H1 (cell line): ENCODE data around the gene NDUFS4. TPM values are rescaled to one million over a fixed set of nuclear protein-coding genes. Genes with fewer than 3 reads are reported as not detected.

Experiments
- CTCF ChIA-PET: fragments of 300-600 bp; sonication (Branson Sonifier 250); formaldehyde crosslinking; loops from one replicate; lab custom pipeline; 2021; ENCODE audit not compliant: partially characterized antibody; lab: Charles Lee
- POLR2A ChIA-PET: fragments of 300-600 bp; sonication (Branson Sonifier 250); formaldehyde crosslinking; loops from one replicate; lab custom pipeline; 2021; ENCODE audit warnings: inconsistent platforms; ENCODE audit not compliant: partially characterized antibody; lab: Charles Lee
- DNase-seq, 2 experiments: peaks; one replicate each; pipeline versions ENCODE4 v3.0.0 to v3.0.0-alpha.2; 2010 to 2022; ENCODE audit warnings: low spot score in 2 of 2, low read depth in 1 of 2, mixed read lengths in 1 of 2
- FAIRE-seq: peaks from 2 replicates; lab custom pipeline; 2011; peaks lifted over from hg19 to GRCh38; lab: Jason Lieb, UNC
- H2AFZ ChIP-seq: 2 replicates; pipeline ENCODE4 v1.8.1; 2012; ENCODE audit warnings: low read length, inconsistent platforms
- H2AK5ac ChIP-seq: 2 replicates; pipeline ENCODE4 v1.6.1; 2013; ENCODE audit warnings: low read depth, low read length
- H2BK120ac ChIP-seq: replicated peaks from 2 replicates; pipeline ENCODE3; 2013; ENCODE audit warnings: low read depth, low read length, inconsistent platforms
- H2BK12ac ChIP-seq: 2 replicates; pipeline ENCODE4 v1.6.1; 2013; ENCODE audit warnings: low read depth, low read length
- H2BK15ac ChIP-seq: 2 replicates; pipeline ENCODE4 v1.6.1; 2013; ENCODE audit warnings: low read length
- H2BK20ac ChIP-seq: 2 replicates; pipeline ENCODE4 v1.6.1; 2013; ENCODE audit warnings: low read length
- H2BK5ac ChIP-seq: 2 replicates; pipeline ENCODE4 v1.6.1; 2013; ENCODE audit warnings: low read depth, low read length
- H3K14ac ChIP-seq: 2 replicates; pipeline ENCODE4 v1.6.1; 2013; ENCODE audit warnings: inconsistent platforms; ENCODE audit not compliant: insufficient read length
- H3K18ac ChIP-seq: 2 replicates; pipeline ENCODE4 v1.6.1; 2013; ENCODE audit warnings: low read length; ENCODE audit errors: extremely low read depth
- H3K23ac ChIP-seq: 2 replicates; pipeline ENCODE4 v1.6.1; 2013; ENCODE audit warnings: inconsistent platforms; ENCODE audit not compliant: insufficient read length
- H3K23me2 ChIP-seq: 2 replicates; pipeline ENCODE4 v1.6.1; 2013; ENCODE audit warnings: low read depth, low read length
- H3K27ac ChIP-seq: 2 replicates; pipeline ENCODE4 v1.6.1; 2011; ENCODE audit warnings: low read depth, low read length, inconsistent platforms
- H3K27me3 ChIP-seq, 4 experiments: replicated peaks in 1 of 4; 1 replicate in 1 of 4; 2 replicates in 3 of 4; pipeline versions ENCODE4 v1.6.1 to v1.8.1; 2011 to 2013; ENCODE audit warnings: low read length in 3 of 4, mild to moderate bottlenecking in 3 of 4, inconsistent platforms in 2 of 4, mixed read lengths in 2 of 4, moderate library complexity in 1 of 4; ENCODE audit not compliant: control insufficient read depth in 3 of 4, insufficient read depth in 3 of 4; ENCODE audit errors: extremely low read depth in 1 of 4
- H3K36me3 ChIP-seq, 4 experiments: 2 replicates each; pipeline versions ENCODE4 v1.6.1 to v1.8.1; 2011 to 2013; ENCODE audit warnings: mild to moderate bottlenecking in 4 of 4, low read length in 3 of 4, moderate library complexity in 2 of 4, control low read depth in 1 of 4, inconsistent platforms in 1 of 4; ENCODE audit not compliant: insufficient read depth in 4 of 4, control insufficient read depth in 2 of 4
- H3K4ac ChIP-seq: replicated peaks from 2 replicates; pipeline ENCODE3; 2013; ENCODE audit warnings: low read length, low read depth, mixed read lengths, inconsistent platforms; ENCODE audit not compliant: insufficient read length
- H3K4me1 ChIP-seq, 4 experiments: replicated peaks in 1 of 4; 1 replicate in 1 of 4; 2 replicates in 3 of 4; pipeline versions ENCODE4 v1.6.1 to v1.8.1; 2011 to 2013; ENCODE audit warnings: low read length in 3 of 4, inconsistent platforms in 2 of 4, mixed read lengths in 1 of 4; ENCODE audit not compliant: insufficient read depth in 4 of 4, control insufficient read depth in 3 of 4
- H3K4me2 ChIP-seq, 2 experiments: 2 replicates each; pipeline versions ENCODE4 v1.6.1 to v1.8.1; 2011 to 2013; ENCODE audit warnings: low read depth in 2 of 2, low read length in 2 of 2, control low read depth in 1 of 2, inconsistent platforms in 1 of 2, mild to moderate bottlenecking in 1 of 2; ENCODE audit not compliant: insufficient read depth in 1 of 2
- H3K4me3 ChIP-seq, 4 experiments: fragments of 200-600, 300-600 bp in 1 of 4; sonication (generic), shearing (Covaris generic), sonication (Bioruptor Twin) in 1 of 4; 2 replicates each; pipeline versions ENCODE4 v1.5.1 to v1.8.1; 2011 to 2016; ENCODE audit warnings: low read length in 4 of 4, low read depth in 3 of 4, control low read depth in 2 of 4, inconsistent platforms in 2 of 4, mild to moderate bottlenecking in 2 of 4, mixed read lengths in 1 of 4, moderate library complexity in 1 of 4; ENCODE audit not compliant: insufficient read depth in 2 of 4; ENCODE audit errors: extremely low read depth in 1 of 4
- H3K56ac ChIP-seq: replicated peaks from 2 replicates; pipeline ENCODE3; 2013; ENCODE audit warnings: low read depth, mild to moderate bottlenecking, mixed read lengths, low read length, inconsistent platforms; ENCODE audit not compliant: insufficient read length
- H3K79me1 ChIP-seq: 2 replicates; pipeline ENCODE4 v1.6.1; 2013; ENCODE audit warnings: low read depth, low read length, control low read depth
- H3K79me2 ChIP-seq, 2 experiments: 2 replicates each; pipeline versions ENCODE4 v1.6.1 to v1.8.1; 2012 to 2013; ENCODE audit warnings: low read length in 2 of 2, mild to moderate bottlenecking in 2 of 2, inconsistent platforms in 1 of 2; ENCODE audit not compliant: insufficient read depth in 2 of 2, control insufficient read depth in 1 of 2
- H3K9ac ChIP-seq, 4 experiments: replicated peaks in 1 of 4; 1 replicate in 1 of 4; 2 replicates in 3 of 4; pipeline versions ENCODE4 v1.6.1 to v1.8.1; 2011 to 2013; ENCODE audit warnings: low read depth in 3 of 4, low read length in 3 of 4, control low read depth in 2 of 4, mild to moderate bottlenecking in 2 of 4, moderate library complexity in 2 of 4, inconsistent platforms in 1 of 4; ENCODE audit errors: extremely low read depth in 1 of 4
- H3K9me3 ChIP-seq, 2 experiments: 2 replicates each; pipeline versions ENCODE4 v1.6.1 to v1.8.1; 2012 to 2013; ENCODE audit warnings: mild to moderate bottlenecking in 2 of 2, moderate library complexity in 2 of 2, control low read depth in 1 of 2, inconsistent platforms in 1 of 2, low read depth in 1 of 2, low read length in 1 of 2, mixed read lengths in 1 of 2; ENCODE audit not compliant: insufficient read depth in 2 of 2
- H4K20me1 ChIP-seq, 2 experiments: replicated peaks in 1 of 2; 2 replicates each; pipeline versions ENCODE3 to v1.8.1; 2011 to 2013; ENCODE audit warnings: inconsistent platforms in 2 of 2, low read length in 2 of 2, mild to moderate bottlenecking in 1 of 2; ENCODE audit not compliant: insufficient read depth in 2 of 2, control insufficient read depth in 1 of 2
- H4K5ac ChIP-seq: 2 replicates; pipeline ENCODE4 v1.6.1; 2013; ENCODE audit warnings: low read length, low read depth, mixed read lengths, inconsistent platforms; ENCODE audit not compliant: insufficient read length
- H4K8ac ChIP-seq: 2 replicates; pipeline ENCODE4 v1.8.0; 2013; ENCODE audit warnings: mild to moderate bottlenecking, moderate library complexity, low read length, inconsistent platforms; ENCODE audit not compliant: insufficient read depth; ENCODE audit errors: extremely low read depth
- H4K91ac ChIP-seq: replicated peaks from 2 replicates; pipeline ENCODE3; 2013; ENCODE audit warnings: low read length, mixed read lengths, inconsistent platforms; ENCODE audit not compliant: insufficient read length
- CEBPB ChIP-seq: IDR thresholded peaks from 2 replicates; pipeline ENCODE4 v1.6.1; 2012; ENCODE audit warnings: low read depth, low read length
- HDAC6 ChIP-seq: IDR thresholded peaks from one replicate; pipeline ENCODE4 v1.7.1; 2012; ENCODE audit warnings: low read depth, mild to moderate bottlenecking, inconsistent platforms, low read length, moderate library complexity
- KDM1A ChIP-seq: fragments of 200-600, 300-600 bp; sonication (generic); IDR thresholded peaks from 2 replicates; pipeline ENCODE4 v1.7.1; 2016; ENCODE audit warnings: mild to moderate bottlenecking, low read length, borderline replicate concordance
- RBBP5 ChIP-seq: IDR thresholded peaks from 2 replicates; pipeline ENCODE4 v1.7.1; 2012; ENCODE audit warnings: low read depth, mild to moderate bottlenecking, inconsistent platforms, low read length, moderate library complexity, borderline replicate concordance
- SP4 ChIP-seq: IDR thresholded peaks from 2 replicates; pipeline ENCODE4 v1.6.1; 2012; ENCODE audit warnings: low read length, inconsistent platforms
- ZNF274 ChIP-seq: IDR thresholded peaks from 2 replicates; pipeline ENCODE4 v1.7.0; 2012; ENCODE audit warnings: low read length, borderline replicate concordance; ENCODE audit errors: extremely low read depth
- WGBS, 2 experiments: shearing (Covaris generic) in 1 of 2; methylation state at CpG; one replicate each; pipeline versions ENCODE4 v1.1.6 to v1.1.7; 2013 to 2015; ENCODE audit warnings: low lambda C conversion rate in 2 of 2, mixed read lengths in 2 of 2, inconsistent platforms in 1 of 2, low coverage in 1 of 2, missing lambda C conversion rate in 1 of 2; ENCODE audit not compliant: insufficient replicate concordance in 2 of 2, insufficient coverage in 1 of 2, insufficient read length in 1 of 2; ENCODE audit errors: extremely low coverage in 1 of 2, missing lambda C conversion rate in 1 of 2; 5-methylcytosine and 5-hydroxymethylcytosine counted together
- polyA plus RNA-seq, 7 experiments: library from polyadenylated mRNA; depleted of rRNA in 3 of 7; stranded (reverse) in 5 of 7; unstranded in 2 of 7; fragments of >200 nt in 5 of 7; fragments of 200-250 nt in 2 of 7; gene quantifications; 1 replicate in 5 of 7; 2 replicates in 1 of 7; 4 replicates in 1 of 7; pipeline versions ENCODE4 v1.2.1 to v1.2.3, GENCODE V29; 2011 to 2013; ENCODE audit warnings: missing spikeins in 2 of 7, mixed read lengths in 2 of 7
- total RNA-seq: library from RNA; stranded (reverse); fragmentation: NEBNext Ultra II Directional; extraction: Animal tissue kit (Norgen Biotek cat#: 25700); gene quantifications from 2 replicates; pipeline ENCODE4 v1.2.1, GENCODE V29; 2021

NDUFS4 gene
- total and polyA plus RNA-seq, 2 of the 8 experiments (the other 6 are each of a cell fraction or from before 2014, with no cell fraction given): 74.6 to 75.9 TPM

DNA sequence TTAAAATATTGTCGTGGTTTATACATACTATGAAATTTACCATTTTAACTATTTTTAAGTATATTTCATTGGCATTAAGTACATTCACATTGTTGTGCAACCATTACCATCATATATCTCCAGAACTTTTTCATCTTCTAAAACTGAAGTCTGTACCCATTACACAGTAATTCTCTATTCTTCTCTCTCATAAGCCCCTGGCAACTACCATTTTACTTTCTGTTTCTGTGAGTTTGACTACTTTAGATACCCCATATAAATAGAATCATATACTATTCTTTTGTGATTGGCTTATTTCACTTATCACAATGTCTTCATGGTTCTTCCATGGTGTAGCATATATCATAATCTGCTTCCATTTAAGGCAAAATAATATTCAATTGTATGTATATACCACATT lies 30.3 kb downstream of the NDUFS4 start:
- Histone ChIP-seq H2AFZ (no peak overlapping the region), H4K20me1 (peaks cover 0 to 2% of the 10 kb centered on the region in 2 experiments), H2BK20ac (no peak overlapping the region), H3K79me1 (no peaks in the 10 kb centered on the region), H3K4ac (no peak overlapping the region), H3K56ac (no peak overlapping the region), H3K14ac (no peak overlapping the region), H3K4me2 (no peak overlapping the region), H3K36me3 (no peaks in the 10 kb centered on the region), H2BK12ac (no peak overlapping the region), H3K23ac (no peak overlapping the region), H2BK15ac (no peak overlapping the region), H2BK5ac (no peak overlapping the region), H3K18ac (no peak overlapping the region), H4K91ac (no peak overlapping the region), H2AK5ac (no peak overlapping the region), H3K4me1 (no peaks in the 10 kb centered on the region), H3K4me3 (no peak overlapping the region), H3K27me3 (no peaks in the 10 kb centered on the region), H3K79me2 (peaks cover 0 to 89% of the 10 kb centered on the region in 2 experiments; a peak in 2 of 4 replicates), H2BK120ac (no peak overlapping the region), H4K8ac (no peak overlapping the region), H4K5ac (no peak overlapping the region), H3K23me2 (no peaks in the 10 kb centered on the region), H3K27ac (no peak overlapping the region), H3K9ac (no peak overlapping the region), H3K9me3 (no peaks in the 10 kb centered on the region)
- WGBS, 2 experiments: 87% methylated on average over 1 of the region's 1 CpG; no CpG with 5 or more reads in 1 of the 2 experiments
- POLR2A ChIA-PET: no interaction called here
- FAIRE-seq (no peak), DNase-seq (no peak)
- CTCF ChIA-PET: interaction anchor here (0.6 to 1.0 kb wide), 2 partner anchors 9 to 19 kb away, joined by 3 read pairs; no protein-coding TSS in a partner anchor
- TF ChIP-seq HDAC6 (no peak), SP4 (no peak), CEBPB (no peak), KDM1A (no peak), ZNF274 (no peak), RBBP5 (no peak)
